ENCODE results near the gene GDPD5.

GDPD5 gene

GRCh38 chr11:75469785-75470405, 55.8 kb downstream of the GDPD5 start:
- DNase-seq, result no peak

GRCh38 chr11:75468534-75469340, 57.0 kb downstream of the GDPD5 start:
- DNase-seq, result no peak

DNA sequence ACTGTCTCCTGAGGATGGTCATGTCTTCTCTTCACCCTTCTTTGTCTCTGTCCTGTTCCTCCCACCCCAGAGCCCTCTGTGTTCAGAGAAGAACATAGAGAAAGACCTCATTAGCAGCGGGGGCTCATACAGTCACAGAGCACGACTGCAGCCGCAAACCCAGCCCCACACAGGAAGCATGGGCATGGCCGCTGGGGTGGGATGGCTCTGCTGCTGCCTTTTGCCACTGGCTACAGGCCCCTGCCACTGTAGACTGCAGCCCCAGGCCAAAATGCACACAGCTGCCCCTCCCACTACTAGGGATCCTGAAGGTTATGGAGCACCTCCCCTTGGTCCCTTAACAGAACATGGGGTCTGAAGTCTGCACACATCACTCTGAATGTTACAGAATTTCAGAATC, 57.9 kb downstream of the GDPD5 start:
- DNase-seq, result no peak

GRCh38 chr11:75467311-75467710, 58.4 kb downstream of the GDPD5 start:
- DNase-seq, result no peak

- DNase-seq, result no peak
Observed at GRCh38 chr11:75465701-75466531, 59.8 kb downstream of the GDPD5 start.

- DNase-seq, result no peak
Observed at GRCh38 chr11:75463106-75463774, 62.5 kb downstream of the GDPD5 start.

- no peak for DNase-seq
Observed at GRCh38 chr11:75462117-75462653, 63.6 kb downstream of the GDPD5 start.

DNA sequence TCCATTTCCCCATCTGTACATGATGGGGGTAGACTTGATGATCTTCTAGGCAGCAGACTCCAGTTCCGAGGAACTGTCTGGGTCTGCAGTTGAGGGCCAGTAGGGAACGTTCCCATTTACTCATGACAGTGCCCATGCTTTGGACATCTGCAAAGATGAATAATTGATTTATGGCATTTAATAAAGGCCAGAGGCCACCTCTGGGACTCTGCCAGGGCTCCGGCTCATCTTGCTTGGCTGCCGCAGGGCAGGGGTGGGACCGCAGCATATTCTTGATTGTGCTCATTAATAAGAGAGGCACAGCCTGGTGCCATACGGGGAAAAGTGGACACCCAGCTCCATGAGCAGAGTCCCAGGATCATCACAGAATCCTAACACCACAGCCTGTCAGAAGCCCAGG, 64.6 kb downstream of the GDPD5 start:
- no peak for DNase-seq

DNA sequence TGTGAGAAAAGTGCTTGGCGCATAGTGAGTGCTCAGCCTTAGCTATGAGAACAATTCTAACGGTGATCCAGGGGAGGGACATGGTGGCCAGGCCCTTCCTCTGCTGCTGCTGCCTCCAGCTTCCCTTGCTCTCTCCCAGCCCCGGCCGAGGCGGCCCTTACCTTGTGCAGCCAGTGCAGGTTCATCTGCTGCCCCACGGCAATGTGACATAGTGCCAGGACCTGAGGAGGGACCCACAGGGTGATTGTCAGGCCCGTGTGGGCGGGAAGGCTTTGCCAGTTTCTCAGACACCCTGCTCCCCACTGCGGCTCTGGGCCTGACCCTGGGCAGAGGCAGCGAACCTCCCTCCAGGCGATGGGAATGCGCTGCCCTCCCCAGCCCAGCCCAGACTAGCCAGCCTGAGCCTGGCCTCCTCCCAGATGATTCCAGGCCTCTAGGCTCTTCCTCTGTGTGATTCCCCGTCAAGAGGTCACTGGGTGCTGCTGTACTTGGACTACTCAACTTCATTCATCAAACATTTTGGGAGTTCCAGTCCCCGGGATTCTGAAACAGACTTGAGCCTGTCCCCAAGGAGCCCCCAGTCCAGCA, 69.1 kb downstream of the GDPD5 start:
- DNase-seq, result no peak

GRCh38 chr11:75454987-75455386, 70.8 kb downstream of the GDPD5 start:
- DNase-seq, result no peak

DNA sequence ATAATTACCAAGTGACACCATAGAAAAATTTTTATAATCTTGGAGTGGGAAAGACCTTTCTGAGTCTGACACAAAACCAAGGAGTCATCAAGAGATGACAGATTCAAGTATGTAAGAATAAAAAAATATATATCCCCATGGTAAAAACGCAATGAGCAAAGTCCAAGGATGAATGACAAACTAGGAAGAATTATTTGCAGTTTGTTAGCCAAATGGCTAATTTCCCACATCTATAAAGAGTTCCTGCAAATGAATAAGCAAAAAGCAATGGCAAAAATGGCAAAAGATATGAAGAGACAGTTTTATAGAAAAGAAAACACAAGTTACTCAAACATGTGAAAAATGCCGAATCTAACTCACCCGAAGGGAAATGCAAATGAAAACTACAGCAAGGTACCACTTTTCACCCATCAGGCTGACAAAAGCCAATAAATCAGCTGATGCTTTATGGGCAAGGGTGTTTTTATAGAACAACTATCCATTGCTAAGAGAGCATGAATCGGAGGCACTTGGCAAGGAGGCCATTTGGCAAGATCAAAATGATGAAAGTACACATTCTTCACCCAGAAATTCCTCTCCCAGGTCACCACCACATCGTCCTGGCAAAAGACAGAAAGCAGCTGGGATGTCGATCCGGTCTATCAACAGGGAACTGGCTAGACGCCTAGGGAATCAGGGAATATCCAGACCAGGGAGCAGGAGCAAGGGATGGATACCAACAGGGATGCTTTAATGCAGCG, 71.7 kb downstream of the GDPD5 start:
- no peak for DNase-seq

DNA sequence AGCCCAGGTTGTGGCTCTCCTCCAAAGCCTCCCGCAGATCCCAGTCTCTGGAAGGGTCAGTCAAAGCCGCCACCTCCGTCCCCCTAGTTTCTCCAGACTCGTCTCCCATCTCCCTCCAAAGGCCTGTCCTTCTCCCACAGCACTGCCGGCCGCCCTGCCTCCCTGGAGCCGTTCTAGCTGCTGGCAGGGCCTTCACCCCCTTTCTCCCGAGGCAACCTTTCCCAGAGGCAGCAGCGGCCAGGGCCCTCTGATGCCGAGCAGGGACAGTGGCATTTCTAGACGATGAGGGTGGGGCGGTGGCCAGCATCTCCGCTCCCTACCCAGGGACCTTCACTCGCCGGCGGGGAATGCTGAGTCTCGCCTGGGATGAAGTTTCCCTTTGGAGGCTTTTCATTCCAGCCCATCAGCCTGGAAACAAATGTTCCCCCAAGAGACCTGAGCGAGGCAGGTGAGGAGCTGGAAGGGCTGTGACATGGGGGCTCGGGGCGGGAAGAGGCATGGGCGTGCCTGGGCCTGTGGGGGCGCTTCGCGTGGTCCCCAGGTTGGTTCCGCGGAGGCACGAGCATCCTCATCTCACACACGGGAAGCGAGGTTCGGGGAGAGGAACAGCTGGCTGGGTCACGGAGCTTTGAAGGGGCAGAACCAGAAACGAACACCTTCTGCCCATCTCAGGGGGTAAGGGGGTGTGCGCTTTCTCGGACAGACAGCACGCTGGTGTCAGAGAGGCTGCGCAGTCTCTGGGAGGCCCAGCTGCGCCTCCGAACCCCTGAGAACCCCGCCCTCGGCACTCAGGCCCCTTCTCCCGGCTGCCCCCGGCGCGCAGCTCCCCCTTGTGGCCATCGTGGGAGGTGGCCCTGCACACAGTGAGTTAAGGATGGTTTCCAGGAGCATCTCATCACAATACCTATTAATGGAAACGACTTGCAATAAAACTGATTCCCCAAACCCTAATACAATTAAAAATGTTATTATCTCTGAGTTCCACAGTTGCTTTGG, 74.6 kb downstream of the GDPD5 start:
- DNase-seq, result peak; percentile 45

DNA sequence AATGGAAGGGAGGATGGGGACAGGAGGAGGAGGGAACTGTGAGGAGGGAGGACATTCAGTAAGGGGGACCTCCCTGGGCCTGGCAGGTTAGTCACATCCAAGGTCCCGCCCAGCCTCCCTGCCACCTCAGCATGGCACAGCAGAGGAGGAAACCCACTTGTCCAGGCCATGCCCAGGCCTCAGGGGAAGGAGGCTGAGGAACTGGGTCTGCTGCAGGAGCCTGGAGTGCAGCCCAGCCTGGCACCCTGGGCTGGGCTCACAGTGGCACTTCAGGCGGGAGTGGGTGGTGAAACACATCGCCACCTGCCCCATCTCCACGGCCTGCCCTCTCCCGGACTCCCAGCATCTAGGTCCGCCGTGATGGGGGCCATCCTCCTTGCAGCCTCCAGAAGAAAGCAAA, 75.5 kb downstream of the GDPD5 start:
- DNase-seq, result no peak

- no peak for DNase-seq
Observed at GRCh38 chr11:75449776-75450175, 76.0 kb downstream of the GDPD5 start.

DNA sequence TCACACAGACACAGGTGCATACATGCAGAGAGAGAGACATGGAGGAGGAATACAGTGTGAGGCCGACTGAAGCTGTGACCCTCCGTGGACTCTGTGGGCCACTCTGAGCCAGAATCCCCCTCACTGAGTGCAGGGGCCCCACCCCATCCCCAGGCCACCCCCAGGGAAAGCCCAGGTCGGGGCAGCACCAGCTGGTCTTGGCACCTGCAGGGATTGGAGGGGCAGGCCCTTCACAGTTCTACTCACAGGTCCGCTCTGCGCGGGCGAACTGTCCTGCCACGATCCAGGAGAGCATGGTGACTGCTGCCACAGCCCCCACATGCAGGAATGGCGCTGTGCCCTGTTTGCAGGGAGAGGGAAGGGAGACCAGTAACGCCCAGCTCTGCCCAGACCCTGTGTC, 76.5 kb downstream of the GDPD5 start:
- DNase-seq, result no peak

DNA sequence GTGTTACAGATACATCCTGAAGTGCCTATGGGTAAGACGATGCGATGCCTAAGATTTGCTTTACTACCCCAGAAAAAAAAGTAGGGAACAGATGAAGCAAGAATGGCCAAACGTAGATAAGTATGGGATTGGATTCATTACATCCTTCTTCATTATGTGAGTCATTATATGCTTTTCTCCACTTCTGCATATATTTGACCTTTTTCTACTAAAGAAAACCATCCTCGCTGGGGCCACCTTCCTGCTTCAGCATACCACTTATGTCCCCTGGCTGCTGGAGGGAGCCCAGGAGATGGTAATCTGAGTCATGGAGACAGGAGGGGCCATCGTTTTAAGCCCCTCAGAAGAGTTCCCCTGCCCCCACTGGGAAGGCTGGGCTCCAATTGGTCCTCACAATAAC, 78.3 kb downstream of the GDPD5 start:
- no peak for DNase-seq

- DNase-seq, result peak; percentile 79
Observed at GRCh38 chr11:75445315-75445953, 80.3 kb downstream of the GDPD5 start.

GRCh38 chr11:75443043-75443442, 82.7 kb downstream of the GDPD5 start:
- DNase-seq, result no peak

- DNase-seq, result no peak
Observed at GRCh38 chr11:75442161-75442885, 83.4 kb downstream of the GDPD5 start.

Measured in hematopoietic multipotent progenitor cell treated with erythropoietin and hydrocortisone succinate and interleukin-3 and kit ligand, for 4 days (in vitro differentiated cells).